ENCODE results near the gene GIMD1.

DNA sequence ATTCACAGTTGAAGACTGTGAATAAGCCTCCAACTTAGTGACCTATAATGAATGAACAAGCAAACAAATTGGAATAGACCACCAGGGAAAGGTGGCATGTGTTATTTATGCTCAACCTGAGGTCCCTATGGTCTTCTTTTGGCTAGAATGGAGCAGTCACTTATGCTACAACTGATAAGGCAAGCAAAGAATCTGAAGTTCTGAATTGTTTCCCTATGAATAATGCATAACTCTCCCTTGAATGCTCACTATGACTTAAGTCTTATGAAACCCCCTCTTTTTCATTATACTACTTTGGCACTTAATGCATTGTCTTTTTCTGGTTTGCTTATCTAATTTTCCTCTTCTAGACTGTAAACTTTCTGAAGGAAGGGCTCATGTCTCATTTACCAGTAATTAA, 2.6 kb downstream of the GIMD1 start:
- TF ChIP-seq, protein P1, sequence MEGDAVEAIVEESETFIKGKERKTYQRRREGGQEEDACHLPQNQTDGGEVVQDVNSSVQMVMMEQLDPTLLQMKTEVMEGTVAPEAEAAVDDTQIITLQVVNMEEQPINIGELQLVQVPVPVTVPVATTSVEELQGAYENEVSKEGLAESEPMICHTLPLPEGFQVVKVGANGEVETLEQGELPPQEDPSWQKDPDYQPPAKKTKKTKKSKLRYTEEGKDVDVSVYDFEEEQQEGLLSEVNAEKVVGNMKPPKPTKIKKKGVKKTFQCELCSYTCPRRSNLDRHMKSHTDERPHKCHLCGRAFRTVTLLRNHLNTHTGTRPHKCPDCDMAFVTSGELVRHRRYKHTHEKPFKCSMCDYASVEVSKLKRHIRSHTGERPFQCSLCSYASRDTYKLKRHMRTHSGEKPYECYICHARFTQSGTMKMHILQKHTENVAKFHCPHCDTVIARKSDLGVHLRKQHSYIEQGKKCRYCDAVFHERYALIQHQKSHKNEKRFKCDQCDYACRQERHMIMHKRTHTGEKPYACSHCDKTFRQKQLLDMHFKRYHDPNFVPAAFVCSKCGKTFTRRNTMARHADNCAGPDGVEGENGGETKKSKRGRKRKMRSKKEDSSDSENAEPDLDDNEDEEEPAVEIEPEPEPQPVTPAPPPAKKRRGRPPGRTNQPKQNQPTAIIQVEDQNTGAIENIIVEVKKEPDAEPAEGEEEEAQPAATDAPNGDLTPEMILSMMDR (conservative IDR thresholded peaks at IDR 0.05; ENCODE audit: low read depth in 2 of 2): no peak
- TF ChIP-seq POLR2AphosphoS5 (IDR thresholded peaks at IDR 0.05; ENCODE audit: low read depth): no peak
- no peak for TF ChIP-seq EZH2 (IDR thresholded peaks at IDR 0.05; ENCODE audit: low read depth, unreplicated experiment)
- TF ChIP-seq JUNB (IDR thresholded peaks at IDR 0.05; ENCODE audit: unreplicated experiment): no peak
- TF ChIP-seq, protein P2, sequence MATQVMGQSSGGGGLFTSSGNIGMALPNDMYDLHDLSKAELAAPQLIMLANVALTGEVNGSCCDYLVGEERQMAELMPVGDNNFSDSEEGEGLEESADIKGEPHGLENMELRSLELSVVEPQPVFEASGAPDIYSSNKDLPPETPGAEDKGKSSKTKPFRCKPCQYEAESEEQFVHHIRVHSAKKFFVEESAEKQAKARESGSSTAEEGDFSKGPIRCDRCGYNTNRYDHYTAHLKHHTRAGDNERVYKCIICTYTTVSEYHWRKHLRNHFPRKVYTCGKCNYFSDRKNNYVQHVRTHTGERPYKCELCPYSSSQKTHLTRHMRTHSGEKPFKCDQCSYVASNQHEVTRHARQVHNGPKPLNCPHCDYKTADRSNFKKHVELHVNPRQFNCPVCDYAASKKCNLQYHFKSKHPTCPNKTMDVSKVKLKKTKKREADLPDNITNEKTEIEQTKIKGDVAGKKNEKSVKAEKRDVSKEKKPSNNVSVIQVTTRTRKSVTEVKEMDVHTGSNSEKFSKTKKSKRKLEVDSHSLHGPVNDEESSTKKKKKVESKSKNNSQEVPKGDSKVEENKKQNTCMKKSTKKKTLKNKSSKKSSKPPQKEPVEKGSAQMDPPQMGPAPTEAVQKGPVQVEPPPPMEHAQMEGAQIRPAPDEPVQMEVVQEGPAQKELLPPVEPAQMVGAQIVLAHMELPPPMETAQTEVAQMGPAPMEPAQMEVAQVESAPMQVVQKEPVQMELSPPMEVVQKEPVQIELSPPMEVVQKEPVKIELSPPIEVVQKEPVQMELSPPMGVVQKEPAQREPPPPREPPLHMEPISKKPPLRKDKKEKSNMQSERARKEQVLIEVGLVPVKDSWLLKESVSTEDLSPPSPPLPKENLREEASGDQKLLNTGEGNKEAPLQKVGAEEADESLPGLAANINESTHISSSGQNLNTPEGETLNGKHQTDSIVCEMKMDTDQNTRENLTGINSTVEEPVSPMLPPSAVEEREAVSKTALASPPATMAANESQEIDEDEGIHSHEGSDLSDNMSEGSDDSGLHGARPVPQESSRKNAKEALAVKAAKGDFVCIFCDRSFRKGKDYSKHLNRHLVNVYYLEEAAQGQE (IDR thresholded peaks at IDR 0.05; ENCODE audit: unreplicated experiment): no peak
- TF ChIP-seq NANOG (IDR thresholded peaks at IDR 0.05; ENCODE audit: borderline replicate concordance): no peak
- no peak for TF ChIP-seq CREB1 (CRISPR knock-in tag; IDR thresholded peaks at IDR 0.05; ENCODE audit: low read depth)
- no peak for TF ChIP-seq EZH2phosphoT487 (IDR thresholded peaks at IDR 0.05; ENCODE audit: unreplicated experiment)
- TF ChIP-seq ZNF114 (CRISPR knock-in tag; IDR thresholded peaks at IDR 0.05): no peak
- TF ChIP-seq, protein P3, sequence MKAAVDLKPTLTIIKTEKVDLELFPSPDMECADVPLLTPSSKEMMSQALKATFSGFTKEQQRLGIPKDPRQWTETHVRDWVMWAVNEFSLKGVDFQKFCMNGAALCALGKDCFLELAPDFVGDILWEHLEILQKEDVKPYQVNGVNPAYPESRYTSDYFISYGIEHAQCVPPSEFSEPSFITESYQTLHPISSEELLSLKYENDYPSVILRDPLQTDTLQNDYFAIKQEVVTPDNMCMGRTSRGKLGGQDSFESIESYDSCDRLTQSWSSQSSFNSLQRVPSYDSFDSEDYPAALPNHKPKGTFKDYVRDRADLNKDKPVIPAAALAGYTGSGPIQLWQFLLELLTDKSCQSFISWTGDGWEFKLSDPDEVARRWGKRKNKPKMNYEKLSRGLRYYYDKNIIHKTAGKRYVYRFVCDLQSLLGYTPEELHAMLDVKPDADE (IDR thresholded peaks at IDR 0.05): no peak
- no peak for TF ChIP-seq ZNF331 (CRISPR knock-in tag; IDR thresholded peaks at IDR 0.05; ENCODE audit: low read depth)
- no peak for TF ChIP-seq STAT1 (IDR thresholded peaks at IDR 0.05; ENCODE audit: unreplicated experiment)

Measured in GM23338 (cell line).